GM23248 (cell line): ENCODE results near the gene RAB3IP.

Experiments used
- EZH2 ChIP-seq: fragments of 200-600 bp; sonication (generic); IDR thresholded peaks from 2 replicates; pipeline ENCODE4 v1.6.1; 2018; ENCODE audit warnings: antibody characterized with exemption, mild to moderate bottlenecking; ENCODE audit not compliant: insufficient read depth, poor library complexity, severe bottlenecking
- EZH2phosphoT487 ChIP-seq: fragments of 200-600 bp; sonication (generic); IDR thresholded peaks from 2 replicates; pipeline ENCODE4 v1.6.1; 2018; ENCODE audit warnings: antibody characterized with exemption, moderate library complexity, mild to moderate bottlenecking, low read depth; ENCODE audit not compliant: insufficient read depth

- TF ChIP-seq EZH2phosphoT487, result no peak
- TF ChIP-seq EZH2, result no peak
These were observed 44.5 kb upstream of the RAB3IP start for GRCh38 chr12:69694123-69694522.
